ENCODE measurements around the gene KRTAP9-6.
"Not testable (repeated sequence)": the region's sequence is repeated elsewhere in the genome, so short reads cannot be mapped to it uniquely, and the experiment has no call there.

Gene KRTAP9-6

GRCh38 chr17:41256291-41256685, 8.9 kb upstream of the KRTAP9-6 start:
- TF ChIP-seq GATA3 (IDR thresholded peaks at IDR 0.05; ENCODE audit: low read depth, low read length), result no peak
- TF ChIP-seq GATA2 (IDR thresholded peaks at IDR 0.05; ENCODE audit: low read depth, low read length), result no peak

- TF ChIP-seq GATA2 (IDR thresholded peaks at IDR 0.05; ENCODE audit: low read depth, low read length) (no peak), GATA3 (IDR thresholded peaks at IDR 0.05; ENCODE audit: low read depth, low read length) (no peak)
Measured at GRCh38 chr17:41258406-41258805, 6.8 kb upstream of the KRTAP9-6 start.

- no peak for TF ChIP-seq GATA2 (IDR thresholded peaks at IDR 0.05; ENCODE audit: low read depth, low read length)
- TF ChIP-seq GATA3 (IDR thresholded peaks at IDR 0.05; ENCODE audit: low read depth, low read length), result no peak
Measured at GRCh38 chr17:41263212-41263611, 2.0 kb upstream of the KRTAP9-6 start.

GRCh38 chr17:41264599-41264998, 579 bp upstream of the KRTAP9-6 start:
- TF ChIP-seq GATA3 (IDR thresholded peaks at IDR 0.05; ENCODE audit: low read depth, low read length), result no peak
- TF ChIP-seq GATA2 (IDR thresholded peaks at IDR 0.05; ENCODE audit: low read depth, low read length), result no peak

- TF ChIP-seq GATA2 (IDR thresholded peaks at IDR 0.05; ENCODE audit: low read depth, low read length) (no peak), GATA3 (IDR thresholded peaks at IDR 0.05; ENCODE audit: low read depth, low read length) (no peak)
Measured at GRCh38 chr17:41267711-41268110, 2.5 kb downstream of the KRTAP9-6 start.

- TF ChIP-seq GATA3 (IDR thresholded peaks at IDR 0.05; ENCODE audit: low read depth, low read length) (no peak), GATA2 (IDR thresholded peaks at IDR 0.05; ENCODE audit: low read depth, low read length) (no peak)
Measured at GRCh38 chr17:41271858-41272257, 6.7 kb downstream of the KRTAP9-6 start.

GRCh38 chr17:41275648-41276190, 10.5 kb downstream of the KRTAP9-6 start, which contains the start of gene KRTAP9-7:
TSS of gene KRTAP9-7 (plus strand) at chr17:41275698. CDS start at chr17:41275698, 0 bp downstream.
- TF ChIP-seq GATA2, GATA3 (IDR thresholded peaks at IDR 0.05; ENCODE audit: low read depth, low read length): not testable (repeated sequence)

- no peak for TF ChIP-seq GATA3 (IDR thresholded peaks at IDR 0.05; ENCODE audit: low read depth, low read length)
- no peak for TF ChIP-seq GATA2 (IDR thresholded peaks at IDR 0.05; ENCODE audit: low read depth, low read length)
Measured at GRCh38 chr17:41278176-41278955, 13.2 kb downstream of the KRTAP9-6 start.

- TF ChIP-seq GATA3 (IDR thresholded peaks at IDR 0.05; ENCODE audit: low read depth, low read length), result no peak
- no peak for TF ChIP-seq GATA2 (IDR thresholded peaks at IDR 0.05; ENCODE audit: low read depth, low read length)
Measured at GRCh38 chr17:41284043-41284442, 18.9 kb downstream of the KRTAP9-6 start.

- TF ChIP-seq GATA3 (IDR thresholded peaks at IDR 0.05; ENCODE audit: low read depth, low read length) (no peak), GATA2 (IDR thresholded peaks at IDR 0.05; ENCODE audit: low read depth, low read length) (no peak)
Measured at GRCh38 chr17:41284546-41284945, 19.4 kb downstream of the KRTAP9-6 start.

GRCh38 chr17:41287050-41287449, 21.9 kb downstream of the KRTAP9-6 start:
- TF ChIP-seq GATA3 (IDR thresholded peaks at IDR 0.05; ENCODE audit: low read depth, low read length) (no peak), GATA2 (IDR thresholded peaks at IDR 0.05; ENCODE audit: low read depth, low read length) (no peak)

- TF ChIP-seq GATA2 (IDR thresholded peaks at IDR 0.05; ENCODE audit: low read depth, low read length), result no peak
- no peak for TF ChIP-seq GATA3 (IDR thresholded peaks at IDR 0.05; ENCODE audit: low read depth, low read length)
Measured at GRCh38 chr17:41294016-41294415, 28.8 kb downstream of the KRTAP9-6 start.

GRCh38 chr17:41296846-41297245, 31.7 kb downstream of the KRTAP9-6 start:
- TF ChIP-seq GATA3 (IDR thresholded peaks at IDR 0.05; ENCODE audit: low read depth, low read length) (no peak), GATA2 (IDR thresholded peaks at IDR 0.05; ENCODE audit: low read depth, low read length) (no peak)

- TF ChIP-seq GATA3 (IDR thresholded peaks at IDR 0.05; ENCODE audit: low read depth, low read length) (no peak), GATA2 (IDR thresholded peaks at IDR 0.05; ENCODE audit: low read depth, low read length) (no peak)
Measured at GRCh38 chr17:41298458-41299135, 33.4 kb downstream of the KRTAP9-6 start.

Data from SH-SY5Y (cell line).